HG02981 (cell line): ENCODE measurements around the gene SLC25A27.
"Not testable (repeated sequence)": the region's sequence is repeated elsewhere in the genome, so short reads cannot be mapped to it uniquely, and the experiment has no call there.

Source experiments
- ATAC-seq: cut with Tn5 transposase; IDR thresholded peaks from one replicate; pipeline ENCODE4 v1.9.1; 2021; ENCODE audit warnings: mild to moderate bottlenecking, moderate library complexity; ENCODE audit not compliant: unreplicated experiment

Gene SLC25A27, protein sequence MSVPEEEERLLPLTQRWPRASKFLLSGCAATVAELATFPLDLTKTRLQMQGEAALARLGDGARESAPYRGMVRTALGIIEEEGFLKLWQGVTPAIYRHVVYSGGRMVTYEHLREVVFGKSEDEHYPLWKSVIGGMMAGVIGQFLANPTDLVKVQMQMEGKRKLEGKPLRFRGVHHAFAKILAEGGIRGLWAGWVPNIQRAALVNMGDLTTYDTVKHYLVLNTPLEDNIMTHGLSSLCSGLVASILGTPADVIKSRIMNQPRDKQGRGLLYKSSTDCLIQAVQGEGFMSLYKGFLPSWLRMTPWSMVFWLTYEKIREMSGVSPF

DNA sequence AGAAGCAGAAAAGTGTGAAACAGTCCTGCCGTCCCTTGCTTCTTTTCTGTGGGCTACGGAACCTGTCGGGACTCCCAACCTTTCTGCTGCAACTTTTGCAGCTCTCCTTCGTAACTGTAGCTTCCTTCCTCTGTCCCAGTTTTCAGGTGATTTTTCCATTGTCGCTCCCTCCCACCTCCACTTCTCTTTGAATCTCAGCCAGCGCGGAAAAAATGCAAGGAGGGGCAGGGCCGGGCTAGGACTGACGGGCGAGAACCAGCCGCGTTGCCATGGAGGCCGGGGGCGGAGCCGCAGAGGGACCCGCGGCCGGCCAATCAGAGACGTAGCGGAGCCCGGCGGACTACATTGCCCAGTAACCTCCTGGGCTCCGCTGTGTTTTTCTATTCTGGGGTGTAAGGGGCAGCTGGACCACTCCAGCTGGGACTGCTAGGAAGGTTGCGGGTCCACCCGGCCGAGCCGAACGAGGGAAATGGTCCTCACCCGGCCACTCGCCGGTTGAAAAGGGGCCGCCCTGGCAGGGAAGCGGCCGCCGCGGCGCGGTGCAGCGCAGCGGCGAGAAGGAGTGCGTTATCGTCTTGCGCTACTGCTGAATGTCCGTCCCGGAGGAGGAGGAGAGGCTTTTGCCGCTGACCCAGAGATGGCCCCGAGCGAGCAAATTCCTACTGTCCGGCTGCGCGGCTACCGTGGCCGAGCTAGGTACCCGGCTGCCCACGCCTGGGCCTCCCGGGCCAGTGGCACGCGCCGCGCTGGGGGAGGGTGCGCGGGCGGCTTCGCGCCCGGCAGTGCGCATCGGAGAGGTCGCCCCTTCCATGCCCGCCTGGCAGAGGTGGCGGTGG, at the start of gene SLC25A27, which contains the start of gene CYP39A1:
Gene SLC25A27, plus strand, starts transcription at position 373 of the 836 bp plus-strand sequence. Its CDS starts 218 bp downstream, at position 591.
Gene CYP39A1, minus strand, starts transcription at position 216 of the 836 bp plus-strand sequence. CDS start 236 bp downstream, outside the sequence.
- ATAC-seq, result peak; percentile 100

DNA sequence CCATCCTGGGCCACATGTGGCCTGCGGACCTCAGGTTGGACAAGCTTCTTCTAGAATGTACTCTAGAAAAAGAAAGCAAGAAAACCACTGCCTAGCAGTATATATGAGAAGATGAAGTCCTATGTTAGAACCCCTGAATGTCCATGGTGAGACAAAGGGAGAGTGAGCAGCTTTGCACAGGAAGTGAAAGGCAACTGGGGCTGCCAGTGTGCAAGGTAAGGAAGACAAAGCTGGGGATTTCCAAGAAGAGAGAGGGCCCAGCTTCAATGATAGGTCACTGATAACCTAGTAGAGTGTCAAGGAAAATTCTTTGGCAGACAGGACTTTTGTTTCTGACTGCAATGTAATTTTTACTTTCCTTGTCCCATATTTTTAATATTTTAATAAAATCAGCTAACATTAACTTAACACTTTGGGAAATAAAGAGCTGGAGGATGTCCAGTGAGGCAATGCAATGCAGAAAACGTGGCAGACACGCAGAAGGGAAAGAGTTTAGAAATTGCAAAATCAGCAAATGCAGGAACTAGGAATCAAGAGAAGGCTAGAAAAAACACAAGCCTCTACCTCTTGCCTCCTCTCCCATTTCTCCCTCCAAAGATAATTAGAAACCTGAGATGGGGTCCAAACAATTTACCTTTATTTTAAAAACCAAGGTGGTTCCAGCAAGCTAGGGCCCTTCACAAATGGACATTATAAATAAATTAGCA, 47.5 kb upstream of the SLC25A27 start:
- ATAC-seq, result no peak

DNA sequence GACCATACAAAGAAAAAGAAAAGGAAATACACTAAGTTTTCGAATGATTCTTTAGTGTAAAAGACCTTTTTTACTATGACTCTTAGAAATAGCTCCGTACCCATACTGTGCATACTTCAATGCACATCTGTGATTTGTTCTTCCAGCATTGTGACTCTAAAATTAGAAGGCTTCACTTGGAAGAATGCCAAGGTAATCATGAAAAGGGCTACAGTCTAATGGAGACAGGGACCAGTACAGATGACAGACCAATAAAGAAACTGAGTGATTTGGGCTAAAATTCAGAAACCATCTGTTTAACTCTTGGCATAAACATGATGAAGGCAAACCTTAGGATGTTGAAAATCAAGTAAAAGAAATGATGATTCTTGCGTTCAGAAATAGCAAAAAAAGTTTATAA, 46.4 kb upstream of the SLC25A27 start:
- ATAC-seq, result no peak

DNA sequence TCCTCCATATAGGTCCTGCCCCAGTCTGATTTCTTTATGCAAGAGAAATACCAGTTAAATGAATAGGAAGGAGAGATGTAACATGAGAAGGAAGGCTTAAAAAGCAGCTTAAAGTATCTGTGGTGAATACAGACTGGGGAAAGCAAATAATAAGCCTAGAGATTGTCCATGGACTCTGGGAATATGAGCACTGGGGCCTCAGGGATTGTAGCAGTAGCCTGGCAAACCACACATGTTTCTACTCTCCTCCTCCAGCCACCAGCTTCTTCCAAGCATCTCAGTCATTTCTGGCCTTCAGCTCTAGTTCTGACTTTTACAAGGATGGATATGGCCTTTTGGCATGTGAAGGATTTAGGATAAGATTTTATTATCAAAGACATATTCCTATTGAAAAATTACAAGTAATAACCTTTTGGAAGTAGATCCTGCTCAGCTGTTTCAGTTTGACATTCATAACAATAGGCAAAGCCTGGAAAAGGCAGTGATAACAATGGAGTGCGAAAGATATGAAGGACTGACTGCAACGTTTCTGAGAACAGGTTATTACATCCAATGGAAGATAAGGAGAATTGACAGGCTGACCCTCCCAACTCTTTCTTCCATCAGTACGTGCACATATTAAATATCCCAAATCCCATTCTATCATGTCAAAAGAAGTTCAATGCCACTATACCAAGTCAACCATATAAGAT, 41.8 kb upstream of the SLC25A27 start:
- ATAC-seq, result no peak

DNA sequence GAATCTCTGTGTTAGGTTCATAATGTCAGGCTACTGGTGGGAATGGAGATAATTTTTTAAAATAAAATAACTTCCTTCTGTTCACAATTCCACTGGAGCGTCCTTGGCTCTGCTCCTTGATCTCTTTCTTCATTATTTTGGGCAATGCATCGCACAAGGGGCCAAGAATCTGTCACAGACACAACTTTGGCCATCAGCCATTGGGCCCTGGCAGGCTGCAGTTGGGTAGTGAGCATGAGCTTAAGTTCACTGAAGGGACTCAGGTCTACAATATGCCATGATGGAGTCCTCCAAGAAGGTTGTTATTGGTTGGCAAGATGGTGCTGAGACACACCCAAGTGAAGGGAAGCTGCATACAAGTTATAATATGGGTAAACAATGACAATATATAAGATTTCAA, 40.1 kb upstream of the SLC25A27 start:
- no peak for ATAC-seq

DNA sequence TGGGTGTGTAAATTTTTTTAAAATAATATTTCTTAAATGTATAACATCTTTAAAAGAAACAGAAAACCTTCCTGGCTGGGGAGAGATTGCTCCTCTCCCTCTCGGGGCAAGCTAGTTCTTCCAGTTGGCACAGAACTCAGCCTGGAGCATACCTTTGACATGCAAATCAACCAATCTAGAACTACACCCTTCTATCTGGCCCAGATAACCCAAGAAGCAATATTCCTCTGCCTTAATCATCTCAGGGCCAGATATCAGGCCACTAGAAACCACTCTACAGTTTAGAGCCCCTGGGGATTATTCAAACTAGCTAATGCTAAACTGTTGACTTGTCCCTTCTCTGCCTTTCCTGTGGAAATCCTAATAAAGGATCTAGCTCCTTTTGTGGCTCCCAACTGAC, 34.0 kb upstream of the SLC25A27 start:
- ATAC-seq, result no peak

DNA sequence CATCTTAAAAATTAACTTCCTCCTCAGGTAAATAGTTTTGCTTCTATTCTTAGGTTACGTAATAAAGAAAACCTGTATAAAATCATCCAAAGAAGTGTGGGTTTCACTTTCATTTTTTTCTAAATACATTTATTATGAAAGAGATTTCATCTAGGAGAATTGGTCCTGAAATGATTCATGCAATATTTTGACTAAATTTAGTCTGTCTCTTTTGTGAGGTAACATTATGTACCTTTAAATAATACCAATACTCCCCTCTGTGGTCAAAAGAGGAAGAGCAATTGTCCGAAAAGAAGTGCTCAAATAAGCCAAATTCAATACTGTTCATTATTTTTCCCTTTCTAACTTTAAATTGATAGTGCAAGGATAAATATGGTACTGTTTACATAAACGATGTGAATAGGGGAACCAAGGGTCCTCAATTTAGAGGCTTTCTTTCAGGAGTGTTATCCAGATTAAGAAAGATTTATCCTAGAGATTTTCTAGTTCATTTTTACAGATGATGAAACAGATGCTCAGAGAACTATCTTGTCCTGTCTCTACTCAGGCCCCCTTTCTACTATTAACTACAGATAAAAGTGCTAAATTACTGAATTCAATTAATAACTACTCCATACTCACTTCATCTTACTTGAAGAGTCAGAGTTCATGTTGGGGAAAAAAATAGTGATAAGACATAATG, 26.4 kb upstream of the SLC25A27 start:
- ATAC-seq, result peak; percentile 76

DNA sequence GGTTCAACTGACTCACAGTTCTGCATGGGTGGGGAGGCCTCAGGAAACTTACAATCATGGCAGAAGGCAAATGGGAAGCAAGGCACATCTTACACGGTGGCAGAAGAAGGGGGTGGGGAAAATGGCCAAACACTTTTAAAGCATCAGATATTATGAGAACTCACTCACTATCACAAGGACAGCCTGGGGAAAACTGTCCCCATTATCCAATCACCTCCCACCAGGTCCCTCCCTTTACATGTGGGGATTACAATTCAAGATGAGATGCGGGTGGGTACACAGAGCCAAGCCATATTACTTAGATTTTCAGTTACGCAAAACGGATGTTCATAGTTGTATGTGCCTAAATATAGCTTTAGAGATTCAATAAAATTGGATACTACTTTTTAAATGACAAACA, 25.8 kb upstream of the SLC25A27 start:
- ATAC-seq, result no peak

DNA sequence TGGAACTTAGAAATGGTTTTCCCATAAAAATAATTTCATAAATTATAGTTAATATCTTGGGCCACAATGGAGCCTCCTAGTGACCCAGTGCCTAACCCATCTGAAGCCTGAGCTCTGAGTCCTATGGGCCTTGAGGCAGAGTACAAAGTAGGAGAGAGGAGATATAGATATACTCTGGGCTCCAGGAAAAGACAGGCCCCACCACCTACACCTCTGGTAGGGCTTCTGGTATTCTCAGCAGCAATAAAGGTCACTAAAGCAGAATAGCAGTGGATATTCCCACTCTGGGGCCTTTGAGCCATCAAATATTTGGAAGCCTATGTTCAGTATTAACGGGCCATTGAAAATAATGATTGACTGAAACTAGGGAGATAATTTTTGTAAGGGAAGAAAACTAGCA, 24.3 kb upstream of the SLC25A27 start:
- ATAC-seq, result no peak

DNA sequence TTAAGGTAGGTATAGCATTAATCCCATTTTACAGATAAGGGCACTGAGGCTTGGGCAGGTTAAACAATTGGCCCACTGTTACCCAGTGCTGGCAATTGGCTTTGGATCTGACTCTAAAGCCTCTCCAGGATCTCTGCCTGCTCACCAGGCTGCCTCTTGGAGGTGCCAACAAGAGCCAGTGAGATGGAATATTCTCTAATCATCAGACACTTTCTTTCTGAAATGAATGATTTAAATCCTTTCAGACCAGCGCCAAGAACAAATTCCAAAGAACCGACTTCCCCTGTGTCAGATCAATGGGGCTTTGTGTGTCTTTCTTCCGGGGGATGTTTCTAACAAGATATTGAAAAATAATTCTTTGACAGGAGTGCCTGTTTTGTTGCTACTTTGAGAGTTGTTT, 23.8 kb upstream of the SLC25A27 start:
- ATAC-seq, result no peak

DNA sequence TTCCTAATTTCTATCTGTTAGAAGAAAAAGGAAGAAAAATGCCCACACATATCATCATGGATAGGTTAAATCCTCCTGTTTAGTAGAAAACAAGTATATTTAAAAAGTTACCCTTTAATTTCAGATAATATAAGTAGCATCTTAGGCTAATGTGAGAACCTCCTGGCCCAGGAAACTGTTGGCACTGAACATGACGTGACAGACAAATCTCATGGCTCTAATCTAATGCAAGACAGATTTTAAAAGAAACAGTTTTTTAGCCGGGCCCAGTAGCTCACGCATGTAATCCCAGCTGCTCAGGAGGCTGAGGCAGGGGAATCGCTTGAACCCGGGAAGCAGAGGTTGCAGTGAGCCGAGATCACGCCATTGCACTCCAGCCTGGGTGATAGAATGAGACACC, 23.1 kb upstream of the SLC25A27 start:
- no peak for ATAC-seq

DNA sequence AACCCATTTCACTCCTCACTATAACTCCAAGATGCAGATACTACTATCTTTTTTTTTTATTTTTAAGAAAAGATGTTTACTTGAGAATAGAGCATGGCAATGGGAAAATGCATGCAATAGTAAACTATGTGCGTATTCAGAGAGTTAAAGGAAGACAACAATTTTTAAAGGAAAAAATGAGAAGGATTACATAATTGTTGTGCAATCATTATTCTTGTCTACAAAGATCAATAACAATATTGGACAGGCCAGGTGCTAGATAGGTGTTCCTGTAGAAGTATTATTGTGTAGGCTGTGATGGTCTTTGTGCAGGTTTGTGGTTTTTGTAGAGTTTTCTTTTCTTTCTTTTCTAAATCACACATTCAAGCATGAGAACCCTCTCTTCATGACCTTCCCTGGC, 20.7 kb upstream of the SLC25A27 start:
- ATAC-seq, result no peak

DNA sequence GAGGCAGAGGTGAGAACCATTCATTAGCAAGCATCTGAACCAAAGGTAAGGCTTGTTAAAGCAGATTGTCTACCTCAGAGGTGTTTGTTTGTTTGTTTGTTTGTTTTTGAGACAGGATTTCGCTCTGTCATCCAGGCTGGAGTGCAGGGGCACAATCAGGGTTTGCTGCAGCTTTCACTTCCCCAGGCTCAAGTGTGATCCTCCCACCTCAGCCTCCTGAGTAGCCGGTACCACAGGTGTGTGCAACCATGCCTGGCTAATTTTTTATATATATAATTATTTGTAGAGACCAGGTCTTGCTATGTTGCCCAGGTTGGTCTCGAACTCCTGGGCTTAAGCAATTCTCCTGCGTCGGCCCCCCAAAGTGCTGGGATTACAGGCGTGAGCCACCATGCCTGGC, 17.3 kb upstream of the SLC25A27 start:
- no peak for ATAC-seq

DNA sequence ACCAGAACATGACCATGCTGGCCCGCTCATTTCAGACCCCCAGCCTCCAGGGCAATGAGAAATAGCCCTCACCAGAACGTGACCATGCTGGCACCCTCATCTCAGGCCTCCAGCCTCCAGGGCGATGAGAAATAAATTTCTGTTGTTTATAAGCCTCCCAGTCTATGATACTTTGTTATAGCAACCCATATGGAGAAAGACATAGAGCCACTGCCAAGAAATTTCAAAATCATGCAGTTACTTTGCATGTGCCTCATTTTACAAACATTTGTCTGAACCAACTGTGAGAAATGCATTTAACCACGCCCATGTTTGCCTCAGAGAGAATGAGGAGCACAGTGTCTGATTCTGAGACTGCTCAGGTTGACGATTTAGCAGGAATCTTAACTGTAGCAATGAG, 15.6 kb upstream of the SLC25A27 start:
- ATAC-seq, result no peak

DNA sequence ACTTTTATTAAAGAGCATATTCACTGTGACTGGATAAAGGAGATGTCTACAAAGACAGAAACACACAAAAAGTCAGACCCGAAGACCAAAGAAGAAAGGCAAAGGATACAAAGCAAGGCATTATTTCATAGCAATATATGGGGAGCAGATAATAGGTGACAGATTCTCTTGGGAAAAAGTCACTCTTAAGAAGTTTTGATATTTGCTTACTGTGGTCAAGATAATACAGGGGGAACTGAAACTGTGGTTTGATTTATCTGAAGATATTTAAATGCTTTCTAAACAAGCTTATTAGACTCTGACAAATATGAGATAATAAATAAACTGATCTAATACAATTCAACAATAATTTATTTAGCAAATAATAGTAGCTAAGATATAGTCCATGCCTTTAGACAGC, 14.8 kb upstream of the SLC25A27 start:
- ATAC-seq, result no peak

DNA sequence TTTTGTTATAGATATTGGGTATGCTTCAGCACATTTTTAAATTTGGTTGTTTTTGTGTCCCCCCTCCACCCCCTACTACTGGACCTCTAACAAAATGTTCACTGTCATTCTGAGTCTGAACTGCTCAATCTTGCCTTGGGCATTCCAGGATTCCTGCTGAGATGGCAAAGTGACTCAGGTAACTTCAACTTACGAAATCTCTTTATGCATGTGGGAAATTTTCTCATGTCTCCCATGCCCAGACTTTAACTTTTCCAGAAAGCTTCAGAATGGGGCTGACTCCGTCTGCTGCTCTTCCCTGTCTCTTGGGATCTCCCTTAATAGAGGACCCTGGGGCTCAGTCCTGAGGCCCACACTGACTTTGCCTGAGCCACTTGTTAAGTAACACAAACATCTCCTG, 14.1 kb upstream of the SLC25A27 start:
- no peak for ATAC-seq

DNA sequence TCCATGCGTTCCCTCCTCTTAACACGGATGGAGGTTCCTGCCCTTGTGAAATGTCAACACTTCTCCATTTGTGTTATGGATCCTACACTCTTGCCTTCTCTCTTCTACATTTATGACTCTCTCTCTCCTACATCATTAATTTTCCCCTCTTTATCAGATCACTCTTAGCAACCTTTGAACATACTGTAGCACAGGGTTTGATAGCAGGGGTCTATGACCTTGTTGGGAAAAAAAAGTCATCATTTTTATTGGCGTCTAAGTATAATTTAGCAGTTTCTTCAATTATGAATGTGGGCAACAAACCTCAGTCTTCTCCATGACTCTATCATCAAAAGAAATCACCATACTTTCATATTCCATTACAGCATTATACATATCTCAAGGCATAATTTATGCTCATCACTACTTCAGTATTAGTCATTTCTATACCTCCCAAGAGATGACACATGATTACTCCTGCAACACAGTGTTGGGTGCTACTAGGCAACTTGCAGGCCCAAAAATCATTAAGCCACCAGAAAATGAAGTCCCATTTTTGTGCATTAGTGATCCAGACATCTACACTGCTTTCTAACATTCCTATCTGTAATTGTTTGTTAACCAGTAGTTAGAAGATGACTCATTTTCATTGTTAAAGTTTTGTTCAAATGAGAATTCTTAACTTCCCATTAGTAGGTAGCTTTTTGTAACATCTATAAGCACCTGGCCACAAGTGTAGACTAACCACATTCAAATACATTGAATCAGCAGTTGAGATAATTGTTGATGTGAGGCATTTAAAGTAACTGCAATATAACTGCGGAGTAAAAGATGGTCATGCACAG, 9.6 kb upstream of the SLC25A27 start:
- ATAC-seq, result no peak

DNA sequence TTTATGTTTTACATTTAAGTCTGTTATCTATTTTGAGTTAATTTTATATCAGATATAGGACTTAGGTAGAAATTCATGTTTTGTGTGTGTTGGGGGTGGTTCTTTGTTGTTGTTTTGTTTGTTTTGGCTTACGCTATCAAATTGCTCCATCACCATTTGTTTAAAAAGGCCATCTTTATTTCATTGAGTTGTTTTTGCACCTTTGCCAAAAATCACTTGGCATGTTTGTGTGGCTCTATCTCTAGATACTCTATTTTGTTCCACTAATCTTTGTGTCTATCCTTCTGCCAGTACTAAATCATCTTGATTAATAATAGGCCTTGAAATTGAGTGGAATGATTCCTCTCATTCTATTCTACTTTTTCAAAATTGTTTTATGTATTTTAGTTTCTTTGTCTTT, 7.5 kb upstream of the SLC25A27 start:
- no peak for ATAC-seq

DNA sequence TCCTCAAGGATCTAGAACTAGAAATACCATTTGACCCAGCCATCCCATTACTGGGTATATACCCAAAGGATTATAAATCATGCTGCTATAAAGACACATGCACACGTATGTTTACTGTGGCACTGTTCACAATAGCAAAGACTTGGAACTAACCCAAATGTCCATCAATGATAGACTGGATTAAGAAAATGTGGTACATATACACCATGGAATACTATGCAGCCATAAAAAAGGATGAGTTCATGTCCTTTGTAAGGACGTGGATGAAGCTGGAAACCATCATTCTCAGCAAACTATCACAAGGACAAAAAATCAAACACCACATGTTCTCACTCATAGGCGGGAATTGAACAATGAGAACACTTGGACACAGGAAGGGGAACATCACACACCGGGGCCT, 4.7 kb upstream of the SLC25A27 start:
- ATAC-seq, result not testable (repeated sequence)
